OCI-LY7 (cell line): Measurements from ENCODE around the gene FBXW8. TPM values are rescaled to one million over a fixed set of nuclear protein-coding genes. Genes with fewer than 3 reads are reported as not detected.

Source experiments
- BruUV-seq: library from RNA; stranded (reverse); fragments of 400-500 nt; replicated peaks from 2 replicates; lab custom pipeline; 2021; lab: Mats Ljungman, UMichigan
- CTCF ChIA-PET: fragments of 300-600 bp; sonication (Branson Sonifier 250); formaldehyde crosslinking; loops from one replicate; lab custom pipeline; 2022; ENCODE audit warnings: antibody characterized with exemption; ENCODE audit not compliant: unreplicated experiment; lab: Charles Lee
- POLR2A ChIA-PET: fragments of 300-600 bp; sonication (Branson Sonifier 250); formaldehyde crosslinking; loops from one replicate; lab custom pipeline; 2022; ENCODE audit warnings: antibody characterized with exemption; lab: Charles Lee
- DNase-seq: peaks from one replicate; pipeline ENCODE4 v3.0.0-alpha.2; 2015; ENCODE audit warnings: low spot score
- H2AFZ ChIP-seq: fragments of 200-600 bp; sonication (generic), shearing (Covaris generic); 2 replicates; pipeline ENCODE4 v1.6.1; 2014; ENCODE audit warnings: mild to moderate bottlenecking, antibody characterized with exemption, low read length, moderate library complexity
- H3K27ac ChIP-seq: fragments of 200-600 bp; sonication (generic); 2 replicates; pipeline ENCODE4 v1.5.1; 2014; ENCODE audit warnings: mixed run types, low read depth, mild to moderate bottlenecking, moderate library complexity, low read length, inconsistent platforms; ENCODE audit not compliant: poor library complexity, severe bottlenecking
- H3K36me3 ChIP-seq: fragments of 200-600 bp; sonication (generic); 2 replicates; pipeline ENCODE4 v1.6.1; 2014; ENCODE audit warnings: mild to moderate bottlenecking, antibody characterized with exemption, low read length, moderate library complexity, mixed read lengths; ENCODE audit not compliant: insufficient read depth
- H3K4me1 ChIP-seq: fragments of 200-600 bp; sonication (generic); 2 replicates; pipeline ENCODE4 v1.5.1; 2014; ENCODE audit warnings: mild to moderate bottlenecking, low read length; ENCODE audit not compliant: insufficient read depth, poor library complexity, severe bottlenecking
- H3K4me2 ChIP-seq: fragments of 200-600 bp; sonication (generic); 2 replicates; pipeline ENCODE4 v1.6.1; 2014; ENCODE audit warnings: mild to moderate bottlenecking, low read length
- H3K4me3 ChIP-seq: fragments of 200-600 bp; sonication (generic); 2 replicates; pipeline ENCODE4 v1.5.1; 2014; ENCODE audit warnings: mild to moderate bottlenecking, low read depth, low read length; ENCODE audit not compliant: poor library complexity, severe bottlenecking
- H3K79me2 ChIP-seq: fragments of 200-600 bp; sonication (generic); 2 replicates; pipeline ENCODE4 v1.6.1; 2016; ENCODE audit warnings: low read depth, mild to moderate bottlenecking, low read length, moderate library complexity, mixed read lengths; ENCODE audit not compliant: insufficient read depth
- H3K9me2 ChIP-seq: fragments of 200-600 bp; sonication (generic); 2 replicates; pipeline ENCODE4 v1.6.1; 2016; ENCODE audit warnings: mild to moderate bottlenecking, low read length, mixed read lengths; ENCODE audit not compliant: insufficient read depth
- H3K9me3 ChIP-seq: fragments of 200-600 bp; sonication (generic); 2 replicates; pipeline ENCODE4 v1.6.1; 2014; ENCODE audit warnings: mild to moderate bottlenecking, mixed run types, low read length, mixed read lengths
- H4K20me1 ChIP-seq: fragments of 200-600 bp; sonication (generic); 2 replicates; pipeline ENCODE4 v1.6.1; 2014; ENCODE audit warnings: mild to moderate bottlenecking, antibody characterized with exemption, low read length, moderate library complexity, mixed read lengths; ENCODE audit not compliant: insufficient read depth
- CTCF ChIP-seq: fragments of 200-600 bp; sonication (generic); conservative IDR thresholded peaks from 2 replicates; pipeline ENCODE4 v1.5.1; 2014; ENCODE audit warnings: mild to moderate bottlenecking, antibody characterized with exemption, low read length, moderate library complexity, mixed read lengths
- EZH2phosphoT487 ChIP-seq: fragments of 200-600 bp; sonication (generic); IDR thresholded peaks from 2 replicates; pipeline ENCODE4 v1.6.1; 2018; ENCODE audit warnings: low read depth, borderline replicate concordance, mild to moderate bottlenecking, mixed run types, antibody characterized with exemption, low read length, moderate library complexity, mixed read lengths
- intact Hi-C: fragments of 100-400 bp; cut with micrococcal nuclease; formaldehyde crosslinking; loops from one replicate; pipeline ENCODE4 v1.10.0; 2022; ENCODE audit not compliant: unreplicated experiment
- total RNA-seq, 2 experiments: library from RNA; depleted of rRNA in 1 of 2; stranded (reverse); fragments of >200 nt in 1 of 2; shearing (Covaris generic) in 1 of 2; gene quantifications; 2 replicates each; pipeline ENCODE4 v1.2.3, GENCODE V29; 2014 to 2022

FBXW8 gene
- total RNA-seq, 2 experiments from 2014 or later, result 29.8 to 34.0 TPM

GRCh38 chr12:116926283-116927243 lies 15.8 kb downstream of the FBXW8 start:
- ChIA-PET POLR2A (interaction anchor here (0.8 to 1.2 kb wide), 2 partner anchors 12 to 16 kb away, joined by 4 read pairs; no protein-coding TSS in a partner anchor), CTCF (no interaction called here)
- H3K36me3 ChIP-seq, result peaks cover 40% of the 10 kb centered on the region
- no peak overlapping the region for H3K4me2 ChIP-seq
- H3K4me3 ChIP-seq, result no peak overlapping the region
- no peak for TF ChIP-seq EZH2phosphoT487
- TF ChIP-seq CTCF, result no peak
- no peaks in the 10 kb centered on the region for H3K9me3 ChIP-seq
- 0 out of 2 replicates have a peak, but pooled peaks cover 7% of the 10 kb centered on the region for H4K20me1 ChIP-seq
- peaks cover 33% of the 10 kb centered on the region for H3K4me1 ChIP-seq
- no peaks in the 10 kb centered on the region for H3K79me2 ChIP-seq
- H3K27ac ChIP-seq, result no peak overlapping the region
- intact Hi-C loops, result no loop called here
- DNase-seq, result no peak
- H3K9me2 ChIP-seq, result no peaks in the 10 kb centered on the region
- H2AFZ ChIP-seq, result no peak overlapping the region
- BruUV-seq, result no TSS peak

- peaks cover 28% of the 10 kb centered on the region for H3K4me1 ChIP-seq
- no peak overlapping the region for H3K4me2 ChIP-seq
- POLR2A ChIA-PET, result interaction anchor here (0.8 to 1.2 kb wide), 2 partner anchors 13 to 15 kb away, joined by 4 read pairs; no protein-coding TSS in a partner anchor
- CTCF ChIA-PET, result no interaction called here
- H4K20me1 ChIP-seq, result 0 out of 2 replicates have a peak, but pooled peaks cover 7% of the 10 kb centered on the region
- peaks cover 44% of the 10 kb centered on the region for H3K36me3 ChIP-seq
- H3K79me2 ChIP-seq, result no peaks in the 10 kb centered on the region
- H3K4me3 ChIP-seq, result no peak overlapping the region
- TF ChIP-seq CTCF, result no peak
- no peak for TF ChIP-seq EZH2phosphoT487
- no TSS peak for BruUV-seq
- intact Hi-C loops, result no loop called here
- H3K9me3 ChIP-seq, result no peaks in the 10 kb centered on the region
- H3K9me2 ChIP-seq, result no peaks in the 10 kb centered on the region
- H2AFZ ChIP-seq, result no peak overlapping the region
- DNase-seq, result no peak
- no peak overlapping the region for H3K27ac ChIP-seq
These were observed 16.6 kb downstream of the FBXW8 start for GRCh38 chr12:116927244-116927940.
